ENCODE data around the gene TIMM10B. TPM values are rescaled to one million over a fixed set of nuclear protein-coding genes. Genes with fewer than 3 reads are reported as not detected.

TIMM10B gene
- total and polyA plus RNA-seq, 2 of the 13 experiments (the other 11 are each of a cell fraction or from before 2014, with no cell fraction given): 34.9 to 39.5 TPM

DNA sequence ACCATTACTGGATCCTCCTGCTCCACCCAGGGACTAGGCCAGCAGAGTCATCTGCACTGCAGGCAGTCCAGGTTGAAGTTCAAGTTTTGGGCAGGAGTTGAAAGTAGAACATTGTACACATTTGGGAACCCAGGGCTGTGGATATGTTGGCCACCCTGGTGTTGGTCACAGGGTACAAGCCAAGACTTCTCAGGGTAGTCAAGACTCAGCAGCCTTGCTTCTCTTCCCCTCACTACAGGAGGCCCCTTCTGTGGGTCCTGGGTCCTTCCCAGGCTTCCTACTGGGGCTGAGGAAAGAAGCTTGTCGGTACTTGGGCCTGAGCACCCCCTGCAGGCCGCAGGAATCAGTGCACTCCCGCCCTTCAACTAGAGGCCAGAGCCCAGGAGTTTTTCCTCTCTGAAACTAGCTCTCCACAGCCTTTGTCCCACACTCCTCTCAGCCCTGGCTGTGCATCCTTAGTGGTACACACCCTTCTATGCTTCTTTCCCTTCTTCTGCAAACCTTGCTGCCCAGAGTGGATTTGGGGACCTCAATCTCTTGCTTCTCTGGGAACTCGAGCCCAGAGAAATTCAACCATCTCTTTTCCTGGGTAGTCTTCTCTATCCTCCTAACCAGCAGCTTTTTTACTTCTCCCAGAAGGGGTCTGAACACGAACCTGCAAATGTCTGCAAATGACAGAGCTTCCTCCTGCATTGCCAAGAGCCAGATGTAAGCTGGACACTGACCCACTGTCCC lies 37.9 kb upstream of the TIMM10B start:
- Histone ChIP-seq H3K79me2 (ENCODE audit: insufficient read depth, low read length) (no peaks in the 10 kb centered on the region), H3K27me3 (ENCODE audit: control insufficient read depth in 1 of 2, insufficient read depth in 2 of 2, low read length in 2 of 2) (no peaks in the 10 kb centered on the region; a peak in 1 of 5 replicates), H2AFZ (ENCODE audit: low read length) (no peak overlapping the region), H3K36me3 (replicated peaks in 1 of 2; ENCODE audit: control insufficient read depth in 1 of 2, insufficient read depth in 2 of 2, low read length in 2 of 2) (no peaks in the 10 kb centered on the region), H4K20me1 (ENCODE audit: insufficient read depth, low read length) (no peaks in the 10 kb centered on the region), H3K9ac (ENCODE audit: insufficient read depth, low read depth, low read length) (no peak overlapping the region), H3K4me1 (ENCODE audit: insufficient read depth, low read length) (peaks cover 54% of the 10 kb centered on the region), H3K27ac (ENCODE audit: extremely low read length, insufficient read depth, low read length) (no peak overlapping the region), H3K4me3 (replicated peaks in 1 of 3; ENCODE audit: insufficient read depth in 1 of 3, low read depth in 2 of 3, low read length in 3 of 3) (no peak overlapping the region), H3K9me3 (ENCODE audit: low read length) (no peaks in the 10 kb centered on the region), H3K4me2 (ENCODE audit: low read depth, low read length) (peak overlapping the region; percentile 16; the same call in 1 of the 2 replicates)
- POLR2A ChIA-PET: interaction anchor here (0.5 to 1.6 kb wide), 7 partner anchors 38 to 175 kb away, joined by 3 to 15 read pairs (median 3); partner anchors contain the start of genes ARFIP2, SMPD1 and TIMM10B
- 22% methylated on average over 5 of the region's 5 CpGs for WGBS (ENCODE audit: low lambda C conversion rate)
- intact Hi-C loops (cut with micrococcal nuclease; ENCODE audit: unreplicated experiment): loop anchor here (1.0 to 5.0 kb wide), 2 partner anchors 51 to 64 kb away; partner anchors contain the start of gene SMPD1
- in situ Hi-C loops (cut with HindIII; ENCODE audit: extremely low pct_ligation_motif_present, low pct_unique_long_range_greater_than_20kb): loop anchor here (5.0 kb wide), 1 partner anchor 61 kb away; no protein-coding TSS in a partner anchor
- FAIRE-seq: peak; percentile 63
- DNase-seq (ENCODE audit: low spot score): peak; percentile 28
- no TSS peak for BruUV-seq (replicated peaks)
- peak; percentile 65 for ATAC-seq
- CTCF ChIA-PET (ENCODE audit: low intra/inter-chr PET ratio, low total read pairs): interaction anchor here (2.3 kb wide), 1 partner anchor 64 kb away, joined by 28 read pairs; no protein-coding TSS in a partner anchor
- TF ChIP-seq LCORL (IDR thresholded peaks at IDR 0.05) (no peak), LCORL (CRISPR knock-in tag; IDR thresholded peaks at IDR 0.05) (peak; percentile 46; the same call in 1 of the 2 replicates), SOX6 (IDR thresholded peaks at IDR 0.05) (no peak), SOX6 (CRISPR knock-in tag; IDR thresholded peaks at IDR 0.05) (peak; percentile 29; the same call in 1 of the 2 replicates), SKI (IDR thresholded peaks at IDR 0.05; ENCODE audit: partially characterized antibody) (peak; percentile 47), YEATS2 (CRISPR knock-in tag; IDR thresholded peaks at IDR 0.05; ENCODE audit: borderline replicate concordance) (no peak), ZNF207 (IDR thresholded peaks at IDR 0.05; ENCODE audit: borderline replicate concordance) (no peak), GATAD2A (CRISPR knock-in tag; IDR thresholded peaks at IDR 0.05) (0 out of 2 replicates have a peak, but pooled peaks have one; percentile 21), RAD51 (IDR thresholded peaks at IDR 0.05; ENCODE audit: borderline replicate concordance) (no peak), HOXA3 (CRISPR knock-in tag; IDR thresholded peaks at IDR 0.05) (0 out of 2 replicates have a peak, but pooled peaks have one; percentile 21), CENPT (CRISPR knock-in tag; IDR thresholded peaks at IDR 0.05; ENCODE audit: low read depth) (no peak), TBL1XR1 (IDR thresholded peaks at IDR 0.05; ENCODE audit: borderline replicate concordance, low read length, partially characterized antibody) (peak; percentile 40), STAG1 (CRISPR knock-in tag; IDR thresholded peaks at IDR 0.05) (peak; percentile 70), HNRNPK (IDR thresholded peaks at IDR 0.05; ENCODE audit: low read depth, low read length, poor library complexity, severe bottlenecking) (no peak), BCL6 (CRISPR knock-in tag; IDR thresholded peaks at IDR 0.05) (0 out of 2 replicates have a peak, but pooled peaks have one; percentile 25), ZNF17 (CRISPR knock-in tag; IDR thresholded peaks at IDR 0.05) (no peak), CEBPG (CRISPR knock-in tag; IDR thresholded peaks at IDR 0.05) (no peak), RAD21 (CRISPR knock-in tag; IDR thresholded peaks at IDR 0.05) (0 out of 2 replicates have a peak, but pooled peaks have one; percentile 41), ZNF598 (CRISPR knock-in tag; IDR thresholded peaks at IDR 0.05; ENCODE audit: borderline replicate concordance) (0 out of 2 replicates have a peak, but pooled peaks have one; percentile 21)
- TF ChIP-seq, protein P1, sequence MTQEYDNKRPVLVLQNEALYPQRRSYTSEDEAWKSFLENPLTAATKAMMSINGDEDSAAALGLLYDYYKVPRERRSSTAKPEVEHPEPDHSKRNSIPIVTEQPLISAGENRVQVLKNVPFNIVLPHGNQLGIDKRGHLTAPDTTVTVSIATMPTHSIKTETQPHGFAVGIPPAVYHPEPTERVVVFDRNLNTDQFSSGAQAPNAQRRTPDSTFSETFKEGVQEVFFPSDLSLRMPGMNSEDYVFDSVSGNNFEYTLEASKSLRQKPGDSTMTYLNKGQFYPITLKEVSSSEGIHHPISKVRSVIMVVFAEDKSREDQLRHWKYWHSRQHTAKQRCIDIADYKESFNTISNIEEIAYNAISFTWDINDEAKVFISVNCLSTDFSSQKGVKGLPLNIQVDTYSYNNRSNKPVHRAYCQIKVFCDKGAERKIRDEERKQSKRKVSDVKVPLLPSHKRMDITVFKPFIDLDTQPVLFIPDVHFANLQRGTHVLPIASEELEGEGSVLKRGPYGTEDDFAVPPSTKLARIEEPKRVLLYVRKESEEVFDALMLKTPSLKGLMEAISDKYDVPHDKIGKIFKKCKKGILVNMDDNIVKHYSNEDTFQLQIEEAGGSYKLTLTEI (CRISPR knock-in tag; conservative IDR thresholded peaks at IDR 0.05): no peak
- TF ChIP-seq, protein P2, sequence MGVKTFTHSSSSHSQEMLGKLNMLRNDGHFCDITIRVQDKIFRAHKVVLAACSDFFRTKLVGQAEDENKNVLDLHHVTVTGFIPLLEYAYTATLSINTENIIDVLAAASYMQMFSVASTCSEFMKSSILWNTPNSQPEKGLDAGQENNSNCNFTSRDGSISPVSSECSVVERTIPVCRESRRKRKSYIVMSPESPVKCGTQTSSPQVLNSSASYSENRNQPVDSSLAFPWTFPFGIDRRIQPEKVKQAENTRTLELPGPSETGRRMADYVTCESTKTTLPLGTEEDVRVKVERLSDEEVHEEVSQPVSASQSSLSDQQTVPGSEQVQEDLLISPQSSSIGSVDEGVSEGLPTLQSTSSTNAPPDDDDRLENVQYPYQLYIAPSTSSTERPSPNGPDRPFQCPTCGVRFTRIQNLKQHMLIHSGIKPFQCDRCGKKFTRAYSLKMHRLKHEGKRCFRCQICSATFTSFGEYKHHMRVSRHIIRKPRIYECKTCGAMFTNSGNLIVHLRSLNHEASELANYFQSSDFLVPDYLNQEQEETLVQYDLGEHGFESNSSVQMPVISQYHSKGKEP (CRISPR knock-in tag; IDR thresholded peaks at IDR 0.05): no peak
